ENCODE results near the gene LRRTM4.

The LRRTM4 gene

DNA sequence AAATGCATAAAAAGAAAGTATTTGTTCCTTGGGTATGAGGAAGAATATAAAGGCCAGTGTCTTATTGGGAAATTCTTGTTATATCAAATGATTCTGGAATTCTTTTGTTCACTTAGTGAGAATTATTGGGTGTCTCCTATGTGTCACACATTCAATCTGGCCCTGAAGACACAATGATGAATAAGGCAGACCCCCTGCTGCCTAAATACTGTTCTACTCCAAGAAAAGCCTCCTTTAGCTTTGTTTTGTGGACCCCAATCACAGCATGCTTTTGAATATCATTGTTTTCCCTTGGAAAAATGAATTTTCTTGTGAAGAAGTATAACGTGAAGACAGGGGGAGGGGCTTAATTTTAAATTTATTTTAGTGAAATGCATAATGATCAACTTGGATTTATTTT is 682.4 kb downstream of the LRRTM4 start:
- TF ChIP-seq, protein P1, sequence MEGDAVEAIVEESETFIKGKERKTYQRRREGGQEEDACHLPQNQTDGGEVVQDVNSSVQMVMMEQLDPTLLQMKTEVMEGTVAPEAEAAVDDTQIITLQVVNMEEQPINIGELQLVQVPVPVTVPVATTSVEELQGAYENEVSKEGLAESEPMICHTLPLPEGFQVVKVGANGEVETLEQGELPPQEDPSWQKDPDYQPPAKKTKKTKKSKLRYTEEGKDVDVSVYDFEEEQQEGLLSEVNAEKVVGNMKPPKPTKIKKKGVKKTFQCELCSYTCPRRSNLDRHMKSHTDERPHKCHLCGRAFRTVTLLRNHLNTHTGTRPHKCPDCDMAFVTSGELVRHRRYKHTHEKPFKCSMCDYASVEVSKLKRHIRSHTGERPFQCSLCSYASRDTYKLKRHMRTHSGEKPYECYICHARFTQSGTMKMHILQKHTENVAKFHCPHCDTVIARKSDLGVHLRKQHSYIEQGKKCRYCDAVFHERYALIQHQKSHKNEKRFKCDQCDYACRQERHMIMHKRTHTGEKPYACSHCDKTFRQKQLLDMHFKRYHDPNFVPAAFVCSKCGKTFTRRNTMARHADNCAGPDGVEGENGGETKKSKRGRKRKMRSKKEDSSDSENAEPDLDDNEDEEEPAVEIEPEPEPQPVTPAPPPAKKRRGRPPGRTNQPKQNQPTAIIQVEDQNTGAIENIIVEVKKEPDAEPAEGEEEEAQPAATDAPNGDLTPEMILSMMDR (conservative IDR thresholded peaks at IDR 0.05; ENCODE audit: low read length): no peak
- DNase-seq (ENCODE audit: low read depth): no peak
- no peak overlapping the region for H3K4me3 ChIP-seq (ENCODE audit: low read length)

GRCh38 chr2:76829374-76830234 is 692.6 kb downstream of the LRRTM4 start:
- no peak overlapping the region for H3K4me3 ChIP-seq (ENCODE audit: low read length)
- TF ChIP-seq, protein P1 (conservative IDR thresholded peaks at IDR 0.05; ENCODE audit: low read length): no peak
- no peak for DNase-seq (ENCODE audit: low read depth)

DNA sequence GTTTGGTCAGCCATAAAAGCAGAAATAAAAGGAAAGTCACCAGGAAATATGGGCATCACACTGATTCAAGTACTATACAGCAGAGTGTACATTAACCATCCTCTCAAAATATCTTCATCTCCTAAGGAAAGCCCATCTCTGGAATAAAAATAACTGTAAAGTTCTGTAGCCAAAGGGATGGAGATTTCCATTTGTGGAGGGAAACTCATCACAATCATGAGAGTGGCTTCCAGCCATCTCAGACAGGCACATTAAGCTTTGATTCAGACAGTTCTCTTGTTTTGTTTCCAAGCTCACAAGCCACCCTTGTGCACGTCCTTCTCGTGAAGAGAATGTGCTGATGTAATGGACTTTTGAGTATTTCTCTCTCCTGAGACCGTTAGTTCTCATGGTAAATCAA is 695.5 kb downstream of the LRRTM4 start:
- TF ChIP-seq, protein P1 (conservative IDR thresholded peaks at IDR 0.05; ENCODE audit: low read length): no peak
- no peak for DNase-seq (ENCODE audit: low read depth)
- no peak overlapping the region for H3K4me3 ChIP-seq (ENCODE audit: low read length)

GRCh38 chr2:76825140-76825970 is 696.8 kb downstream of the LRRTM4 start:
- no peak for DNase-seq (ENCODE audit: low read depth)
- no peak overlapping the region for H3K4me3 ChIP-seq (ENCODE audit: low read length)
- TF ChIP-seq, protein P1 (conservative IDR thresholded peaks at IDR 0.05; ENCODE audit: low read length): no peak

DNA sequence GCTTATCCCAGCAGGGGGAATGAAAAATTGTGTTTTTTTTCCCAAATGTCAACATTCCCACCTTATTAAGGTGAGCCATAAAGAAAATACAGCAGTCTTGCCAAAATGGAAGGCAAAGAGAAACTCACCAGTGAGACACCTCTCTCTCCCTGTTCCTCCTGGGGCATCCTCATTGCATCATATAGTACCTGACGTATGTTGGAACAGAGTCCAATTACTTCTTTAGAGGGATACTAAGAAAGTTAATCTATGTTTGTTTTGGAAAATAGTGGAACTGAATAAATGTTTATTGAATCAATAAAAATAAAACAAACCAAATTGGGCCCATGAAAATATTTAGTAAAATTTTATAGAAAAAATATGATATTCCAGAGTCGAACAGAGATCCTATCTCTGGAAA is 700.4 kb downstream of the LRRTM4 start:
- H3K4me3 ChIP-seq (ENCODE audit: low read length): no peak overlapping the region
- TF ChIP-seq, protein P1 (conservative IDR thresholded peaks at IDR 0.05; ENCODE audit: low read length): no peak
- DNase-seq (ENCODE audit: low read depth): no peak

DNA sequence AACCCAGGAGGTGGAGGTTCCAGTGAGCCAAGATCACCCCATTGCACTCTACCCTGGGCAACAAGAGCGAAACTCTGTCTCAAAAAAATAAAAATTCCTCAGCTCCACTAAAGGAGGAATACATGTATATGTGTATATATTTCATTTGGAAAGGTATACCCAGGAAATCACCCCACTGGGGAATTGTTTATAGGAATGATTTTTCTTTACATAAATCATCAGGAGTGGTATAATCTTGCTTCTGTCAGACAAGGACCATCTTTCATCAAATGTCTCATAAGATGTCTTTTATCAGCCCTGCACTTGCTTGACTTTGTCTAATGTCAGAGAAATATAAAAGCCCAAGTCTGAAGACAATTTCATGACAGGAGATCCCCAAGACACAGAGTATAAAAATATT is 709.1 kb downstream of the LRRTM4 start:
- TF ChIP-seq, protein P1 (conservative IDR thresholded peaks at IDR 0.05; ENCODE audit: low read length): no peak
- no peak for DNase-seq (ENCODE audit: low read depth)
- no peak overlapping the region for H3K4me3 ChIP-seq (ENCODE audit: low read length)
